Measurements from ENCODE around the gene NYAP2.

GRCh38 chr2:225691711-225692110 lies 292.2 kb downstream of the NYAP2 start:
- TF ChIP-seq CTCF (conservative IDR thresholded peaks at IDR 0.05; ENCODE audit: low read length) (no peak), EZH2phosphoT487 (IDR thresholded peaks at IDR 0.05; ENCODE audit: borderline replicate concordance, low read depth, low read length) (no peak)

All from OCI-LY7 (cell line).